Activated T-helper 9 cell treated with anti-CD3 and anti-CD28 coated beads, Interleukin-2, amount 50 U/mL, for 16 hours (primary cell): ENCODE results near the gene RPP38.

Experiments used
- DNase-seq: peaks from one replicate; pipeline ENCODE4 v3.0.0-alpha.2; 2020; ENCODE audit warnings: low read depth

Gene RPP38

DNA sequence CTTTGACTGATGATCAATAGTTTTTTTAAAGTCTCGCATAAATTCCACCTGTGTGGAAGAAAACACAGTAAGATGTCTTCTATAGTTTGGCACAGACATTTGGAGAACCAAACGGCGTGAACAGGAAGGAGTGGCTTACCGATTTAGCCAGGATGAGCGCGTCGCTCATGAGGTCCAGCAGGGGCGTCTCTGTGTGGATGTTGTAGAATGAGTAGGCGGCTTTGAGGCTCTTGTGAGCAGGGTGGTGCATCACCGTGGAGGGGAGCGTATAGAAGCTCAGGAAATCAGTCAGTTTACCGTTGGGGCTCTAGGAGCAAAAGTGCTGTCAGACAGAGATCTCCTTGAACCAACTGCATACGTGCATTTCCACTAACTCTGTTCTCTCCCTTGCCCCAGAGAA, 15.5 kb downstream of the RPP38 start:
- no peak for DNase-seq

DNA sequence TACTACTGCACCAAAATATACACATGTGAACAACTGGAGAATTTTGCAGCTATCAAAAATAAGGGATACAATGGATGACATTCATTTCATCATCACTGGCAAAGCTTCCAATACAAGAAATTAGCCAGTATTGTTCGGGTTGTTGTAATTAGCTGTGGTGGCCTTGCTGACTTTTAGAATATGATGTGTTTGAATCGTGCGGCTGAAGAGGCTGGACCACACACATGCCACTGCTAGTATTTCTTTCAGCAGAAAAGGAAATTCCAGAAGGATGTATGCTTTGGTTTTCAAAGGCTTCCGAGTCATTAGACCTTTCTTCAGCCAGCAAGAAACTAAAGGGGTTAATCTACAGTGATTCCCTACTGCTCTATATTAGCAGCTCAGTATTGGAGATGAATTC, 16.6 kb downstream of the RPP38 start:
- no peak for DNase-seq

DNA sequence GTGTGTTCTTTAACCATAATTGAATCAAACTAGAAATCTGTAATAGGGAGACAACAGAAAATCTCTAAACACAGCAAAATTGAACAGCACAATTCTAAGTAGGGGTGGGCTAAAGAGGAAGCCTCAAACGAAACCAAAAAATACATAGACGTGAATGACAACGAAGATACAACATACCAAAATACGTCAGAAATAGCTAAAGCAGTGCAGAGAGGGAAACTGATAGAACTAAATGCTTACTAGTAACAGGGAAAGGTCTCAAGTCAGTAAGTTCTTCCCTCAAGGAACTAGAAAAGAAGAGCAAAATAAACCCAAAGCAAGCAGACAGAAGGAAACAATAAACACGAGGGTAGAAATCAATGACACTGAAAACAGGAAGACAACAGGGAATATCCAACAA, 19.1 kb downstream of the RPP38 start:
- DNase-seq, result no peak

DNA sequence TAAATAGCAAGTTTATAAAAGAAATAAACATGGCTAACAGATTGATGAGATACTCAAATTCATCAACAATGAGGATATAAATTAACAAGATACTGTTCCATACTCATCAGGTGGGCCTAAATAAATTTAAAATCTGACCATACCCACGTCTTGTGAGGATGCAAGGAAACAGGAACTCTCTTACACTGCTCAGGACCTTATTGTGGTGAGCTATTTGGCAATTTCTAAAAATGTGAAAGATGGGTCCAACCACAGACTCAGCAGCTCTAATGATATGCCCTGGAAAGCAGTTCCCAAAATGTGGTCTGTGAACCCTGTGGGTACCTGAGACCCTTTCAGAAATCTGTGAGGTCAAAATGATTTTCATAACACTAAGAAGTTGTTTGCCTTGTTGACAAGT, 21.5 kb downstream of the RPP38 start:
- DNase-seq, result no peak

DNA sequence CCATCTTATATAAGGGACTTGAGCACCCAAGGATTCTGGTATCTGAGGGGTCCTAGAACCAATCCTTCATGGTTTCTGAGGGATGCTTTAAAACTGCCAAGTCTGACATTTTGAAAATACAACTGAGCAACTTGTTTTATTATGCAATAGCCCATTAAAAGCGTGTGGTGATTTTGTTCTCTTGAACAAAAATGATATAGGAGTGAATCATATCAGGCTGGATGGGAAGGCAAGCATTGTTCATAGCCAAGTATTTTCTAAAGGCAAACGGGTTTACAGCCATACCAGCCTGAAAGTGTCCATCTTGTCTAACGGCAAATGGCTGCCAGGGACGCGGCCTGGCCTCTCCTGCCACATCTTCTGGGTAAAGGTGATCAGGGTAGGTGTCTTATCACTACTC, 23.4 kb downstream of the RPP38 start:
- no peak for DNase-seq

DNA sequence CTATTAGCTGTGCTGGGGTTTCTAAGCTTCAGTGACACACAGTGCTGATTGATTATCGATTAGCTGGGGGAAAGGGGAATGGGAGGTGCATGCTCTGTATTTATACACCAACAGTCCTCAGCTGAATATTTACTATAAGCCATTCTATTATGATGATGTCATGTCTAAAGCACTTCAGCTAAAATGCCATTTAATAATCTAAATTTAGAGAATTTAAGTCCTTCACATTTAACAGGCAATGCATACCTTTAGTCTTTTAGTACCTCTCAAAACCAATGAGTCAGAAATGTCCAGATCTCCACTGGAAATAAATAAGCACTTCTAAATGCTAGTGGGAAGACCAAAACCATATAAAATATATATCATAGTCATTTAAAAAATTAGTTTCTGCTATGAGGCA, 24.6 kb downstream of the RPP38 start:
- DNase-seq, result no peak

DNA sequence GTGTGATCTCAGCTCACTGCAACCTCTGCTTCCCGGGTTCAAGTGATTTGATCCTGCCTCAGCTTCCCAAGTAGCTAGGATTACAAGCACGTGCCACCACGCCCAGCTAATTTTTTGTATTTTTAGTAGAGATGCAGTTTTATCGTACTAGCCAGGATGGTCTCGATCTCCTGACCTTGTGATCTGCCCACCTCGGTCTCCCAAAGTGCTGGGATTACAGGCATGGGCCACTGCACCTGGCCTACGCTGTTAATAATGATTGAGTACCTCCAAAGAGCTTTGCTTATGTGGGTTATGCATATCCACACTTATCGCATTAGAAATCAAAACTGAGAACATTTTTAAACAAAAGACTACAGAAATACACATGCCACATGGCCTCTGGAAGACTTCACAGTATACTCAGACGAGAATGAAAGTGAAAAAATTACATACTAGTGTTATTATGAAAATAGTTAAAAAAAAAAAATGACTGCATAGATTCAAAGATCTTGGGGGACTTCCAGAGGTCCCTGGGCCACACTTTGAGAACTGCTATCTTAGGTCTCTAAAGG, 25.4 kb downstream of the RPP38 start:
- no peak for DNase-seq

DNA sequence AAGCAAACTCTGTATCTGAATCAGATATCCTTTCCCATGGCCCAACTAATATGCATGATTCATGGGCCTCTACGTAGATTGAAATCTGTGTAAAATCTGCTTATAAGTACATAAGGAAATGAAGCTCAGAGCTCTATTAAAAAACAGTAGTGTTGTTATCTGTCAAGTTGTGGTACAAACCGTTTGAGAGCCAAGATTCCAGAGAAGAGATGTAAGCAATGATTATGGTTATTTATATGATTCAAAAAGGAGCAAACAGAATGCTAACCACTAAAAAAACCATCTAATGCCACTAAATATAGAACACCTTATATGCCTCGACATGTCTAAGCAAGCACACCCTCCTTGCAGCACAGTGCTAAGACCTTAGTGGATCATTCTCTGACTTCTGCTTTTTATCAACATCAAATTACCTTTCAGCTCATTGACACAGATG, 26.6 kb downstream of the RPP38 start:
- DNase-seq, result no peak

DNA sequence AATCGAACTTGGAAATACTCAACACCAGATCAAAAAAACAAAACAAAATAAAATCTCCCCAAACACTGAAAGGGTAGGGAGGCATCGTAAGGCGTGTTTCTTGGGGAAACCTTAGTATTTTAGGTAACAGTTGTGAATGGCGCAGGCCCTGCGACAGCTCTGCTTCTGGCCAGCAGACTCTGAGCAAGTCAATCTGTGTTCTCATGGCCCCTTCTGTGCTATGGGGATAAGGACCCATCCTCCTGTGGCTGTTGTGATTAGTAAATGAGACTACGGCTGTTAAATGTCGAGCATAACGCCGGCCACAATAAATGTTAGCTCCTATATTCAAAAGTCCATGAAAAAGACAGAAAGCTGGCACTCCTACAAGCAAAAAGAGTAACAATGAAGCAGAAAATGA, 27.0 kb downstream of the RPP38 start:
- no peak for DNase-seq

DNA sequence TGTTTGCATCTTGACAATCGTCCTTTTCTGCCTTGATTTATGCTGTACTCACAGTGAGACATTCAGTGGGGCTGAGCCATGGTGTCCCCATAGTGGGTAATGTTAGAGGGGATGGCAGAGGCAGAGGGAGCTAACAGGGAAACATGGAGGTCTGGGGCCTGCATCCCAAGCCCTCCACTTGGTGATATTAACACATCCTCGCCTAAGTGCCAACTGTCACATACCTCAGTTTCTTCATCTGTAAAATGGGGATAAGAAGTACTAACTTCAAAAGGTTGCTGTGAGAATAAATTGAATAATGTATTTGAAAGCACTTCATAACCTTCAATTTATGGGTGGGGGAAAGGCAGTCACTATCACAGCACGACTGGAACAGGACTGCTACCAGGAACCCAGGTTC, 27.8 kb downstream of the RPP38 start:
- DNase-seq, result no peak

DNA sequence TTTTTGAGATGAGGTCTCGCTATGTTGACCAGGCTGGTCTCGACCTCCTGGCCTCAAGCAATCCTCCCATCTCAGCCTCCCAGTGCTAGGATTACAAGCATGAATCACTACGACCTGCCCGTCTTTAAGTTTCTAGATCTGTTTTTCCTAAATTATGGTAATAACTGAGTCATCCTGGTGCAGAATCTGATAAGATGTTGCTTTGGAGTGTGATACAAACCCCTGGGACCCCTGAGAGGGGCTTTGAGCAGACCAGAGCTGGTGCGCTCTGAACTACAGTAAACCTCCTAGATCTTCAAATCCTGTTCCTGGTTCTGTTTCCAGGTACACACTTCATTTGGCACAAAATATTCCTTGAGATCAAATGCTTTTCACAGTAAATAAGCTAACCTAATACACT, 34.2 kb downstream of the RPP38 start:
- no peak for DNase-seq

DNA sequence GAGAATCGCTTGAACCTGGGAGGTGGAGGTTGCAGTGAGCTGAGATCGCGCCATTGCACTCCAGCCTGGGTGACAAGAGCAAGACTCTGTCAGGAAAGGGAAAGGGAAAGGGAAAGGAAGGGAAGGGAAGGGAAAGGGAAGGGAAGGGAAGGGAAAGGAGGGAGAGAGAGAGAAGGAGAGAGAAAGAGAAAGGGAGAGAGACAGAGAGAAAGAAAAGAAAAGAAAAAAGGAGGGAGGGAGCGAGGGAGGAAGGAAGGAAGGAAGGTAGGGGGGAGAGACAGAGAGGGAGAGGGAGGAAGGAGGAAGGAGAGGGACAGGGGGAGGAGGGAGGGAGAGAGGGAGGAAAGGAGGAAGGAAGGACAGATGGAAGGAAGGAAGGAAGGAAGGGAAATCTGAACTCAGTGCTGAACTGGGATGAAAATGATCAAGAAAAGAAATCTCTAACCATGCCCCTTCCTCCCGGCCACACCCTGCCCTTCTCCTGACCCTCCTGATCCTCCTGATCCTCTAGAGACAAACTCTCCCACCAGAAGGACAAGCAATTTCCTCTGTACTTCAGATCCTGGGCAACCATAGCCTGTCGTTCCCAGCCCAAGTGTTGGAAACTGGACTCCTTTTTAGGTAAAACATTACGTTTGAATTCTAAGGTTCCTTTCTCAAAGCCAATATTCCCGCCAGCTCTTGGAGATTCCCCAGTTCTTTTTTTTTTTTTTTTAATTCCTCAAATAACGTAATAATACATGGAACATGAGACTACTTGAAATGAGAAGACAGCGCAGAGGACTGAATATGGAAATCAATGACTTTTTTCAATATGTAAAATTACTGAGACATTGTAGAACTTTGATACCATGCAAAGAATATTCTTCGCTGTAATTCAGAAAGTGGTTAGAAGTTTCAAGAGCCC, 39.2 kb downstream of the RPP38 start:
- no peak for DNase-seq

DNA sequence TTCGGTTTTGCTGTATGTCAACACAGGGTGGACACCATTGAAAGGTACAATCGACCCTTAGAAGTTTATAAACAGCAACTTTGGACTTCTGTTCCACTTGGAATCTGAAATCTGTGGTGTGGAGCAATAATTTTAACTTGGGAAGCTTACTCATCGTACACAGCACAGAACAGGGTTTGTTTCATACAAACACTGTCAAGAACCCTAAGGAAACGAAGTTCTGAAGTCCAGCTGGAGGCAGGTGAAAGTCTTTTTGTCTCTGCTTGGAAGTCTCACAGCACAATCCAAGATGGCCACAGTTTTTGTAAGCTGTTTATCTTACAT, 39.8 kb downstream of the RPP38 start:
- DNase-seq, result no peak

DNA sequence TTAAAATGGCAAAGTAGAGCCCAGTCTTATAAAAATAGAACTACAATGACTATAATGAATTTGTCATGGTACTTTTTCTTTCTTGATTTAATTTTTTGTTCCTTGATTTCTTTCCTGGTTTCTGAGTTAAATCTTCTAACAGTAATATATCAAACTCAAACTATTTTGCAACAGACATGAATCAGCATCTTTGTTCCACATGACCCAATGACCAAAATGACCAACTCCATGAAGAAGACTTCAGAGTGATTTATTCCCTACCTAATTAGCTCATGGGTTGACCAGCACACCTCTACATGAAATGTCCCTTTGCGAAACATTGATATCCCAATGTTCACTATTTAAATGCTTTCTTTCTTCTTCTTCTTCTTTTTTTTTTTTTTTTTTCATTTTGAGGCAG, 40.5 kb downstream of the RPP38 start:
- DNase-seq, result no peak

DNA sequence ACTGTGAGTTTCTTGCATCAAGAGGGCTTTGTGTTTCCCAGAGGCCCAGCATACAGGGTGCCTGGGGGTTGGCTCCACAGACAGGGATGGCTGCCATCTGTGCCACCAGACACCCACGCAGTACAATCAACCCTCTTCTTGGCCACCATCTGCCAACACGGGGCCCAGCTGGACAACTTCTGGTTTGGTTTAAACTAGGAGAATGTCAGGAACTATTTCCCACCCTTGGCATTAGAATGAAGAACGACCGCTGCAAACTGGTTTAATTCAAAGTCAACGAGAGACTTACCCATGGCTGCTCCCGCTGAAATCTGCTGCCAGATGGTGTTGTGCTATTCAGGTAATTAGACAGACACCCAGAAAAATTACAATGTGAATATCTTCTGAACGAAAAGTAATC, 43.5 kb downstream of the RPP38 start:
- DNase-seq, result no peak

DNA sequence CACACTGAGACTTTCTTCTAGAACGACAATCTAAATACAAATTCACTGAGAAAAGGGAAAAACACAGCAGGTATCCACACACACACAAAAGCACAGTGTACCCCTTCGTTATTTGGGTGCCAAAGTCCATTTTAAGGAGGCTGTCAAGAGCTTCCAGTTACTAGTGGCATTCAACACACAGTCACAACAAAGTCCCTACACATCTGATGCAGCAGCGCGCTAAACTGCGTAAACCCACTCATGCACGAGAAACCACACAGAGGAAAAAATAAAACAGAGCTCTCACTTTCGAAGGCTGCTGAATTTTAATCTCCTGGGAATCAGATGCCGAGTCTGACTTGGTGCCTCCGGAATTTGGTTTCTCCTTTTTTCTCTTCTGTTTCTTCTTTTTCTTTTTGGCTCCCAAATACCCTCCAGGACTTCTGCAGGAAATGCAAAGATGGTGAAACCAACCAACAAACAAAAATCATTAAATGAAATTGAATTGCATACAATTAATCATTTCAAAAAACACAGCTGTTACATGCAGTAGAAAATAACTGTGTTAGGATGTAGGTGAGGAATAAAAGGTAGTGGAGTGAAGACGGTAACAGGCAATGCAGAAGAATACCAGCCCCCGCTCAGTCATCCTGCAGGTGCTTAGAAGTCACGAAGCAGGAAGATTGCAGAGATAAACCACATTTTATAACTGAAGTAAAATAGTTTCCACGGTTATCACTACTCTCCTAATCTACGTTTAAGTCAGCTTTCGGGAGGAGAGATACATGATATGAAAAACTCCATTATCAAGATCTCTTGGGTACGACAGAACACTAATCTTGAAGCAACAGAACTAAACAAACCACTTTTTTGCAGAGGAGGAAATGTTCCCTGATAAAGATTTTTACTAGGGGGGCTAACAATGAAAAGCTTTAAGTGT, 44.2 kb downstream of the RPP38 start:
- no peak for DNase-seq

DNA sequence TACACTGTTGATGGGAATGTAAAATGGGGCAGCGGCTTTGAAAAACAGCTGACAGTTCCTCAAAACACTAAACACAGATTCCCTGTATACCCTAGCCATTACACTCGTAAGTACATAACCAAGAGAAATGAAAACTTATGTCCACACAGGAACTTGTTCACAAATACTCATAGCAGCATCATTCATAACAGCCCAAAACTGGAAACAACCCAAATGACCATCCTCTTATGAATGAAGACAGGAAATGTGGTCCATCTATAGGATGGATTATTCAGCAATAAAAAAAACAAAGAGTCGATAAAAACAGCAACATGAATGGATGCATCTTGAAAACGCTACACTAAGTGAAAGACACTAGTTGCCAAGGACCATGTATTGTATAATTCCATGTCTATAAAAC, 47.6 kb downstream of the RPP38 start:
- no peak for DNase-seq

DNA sequence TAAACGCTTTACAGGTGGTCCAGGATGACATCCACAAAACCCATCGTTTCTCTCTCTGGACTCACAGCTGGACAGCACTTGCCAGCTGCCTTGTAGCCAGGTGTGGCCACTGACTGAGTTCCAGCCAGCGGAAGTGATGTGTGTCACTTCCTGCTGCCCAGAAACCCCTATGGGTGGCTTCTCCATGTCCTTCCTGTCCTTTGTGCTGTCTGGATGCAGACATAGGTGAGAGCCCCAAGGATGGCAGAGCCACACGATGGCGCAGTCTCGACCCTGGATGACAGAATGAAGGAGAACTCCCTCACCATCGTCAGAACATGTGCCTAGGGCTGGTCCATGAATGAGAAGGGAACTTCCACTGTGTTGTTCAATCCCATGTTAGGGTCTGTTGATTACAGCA, 49.2 kb downstream of the RPP38 start:
- DNase-seq, result no peak

DNA sequence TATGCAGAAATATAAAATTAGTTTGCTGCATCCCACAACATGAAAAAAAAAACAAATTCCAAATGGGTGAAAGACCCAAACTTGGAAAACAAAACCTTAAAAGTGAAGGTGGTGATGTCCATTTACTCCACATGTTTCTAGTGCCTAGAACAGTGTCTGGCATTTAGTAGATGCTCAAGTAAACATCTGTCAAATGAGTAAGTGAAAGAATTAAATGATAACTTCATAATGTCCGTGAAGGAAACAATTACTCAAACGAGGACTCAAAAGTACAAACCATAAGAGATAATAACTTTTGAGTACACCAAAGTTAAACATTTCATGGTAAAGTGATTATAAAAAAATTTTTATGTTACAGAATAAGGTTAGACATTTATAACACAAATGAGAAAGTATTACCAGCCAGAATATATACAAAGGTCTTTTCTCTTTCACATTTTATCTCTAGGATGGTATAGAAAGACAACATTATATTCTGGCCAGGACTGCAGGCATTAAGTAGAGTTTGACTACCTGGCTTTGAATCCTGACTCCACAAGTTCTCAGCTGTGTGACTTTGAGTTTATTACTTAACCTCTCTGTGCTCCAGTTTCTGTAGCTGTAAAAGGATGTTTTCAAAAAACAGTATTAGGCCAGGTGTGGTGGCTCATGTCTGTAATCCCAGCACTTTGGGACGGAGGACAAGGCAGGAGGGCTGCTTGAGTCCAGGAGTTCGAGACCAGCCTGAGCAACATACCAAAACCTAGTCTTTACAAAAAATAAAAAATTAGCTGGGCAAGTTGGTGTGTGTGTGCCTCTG, 50.6 kb downstream of the RPP38 start:
- no peak for DNase-seq

DNA sequence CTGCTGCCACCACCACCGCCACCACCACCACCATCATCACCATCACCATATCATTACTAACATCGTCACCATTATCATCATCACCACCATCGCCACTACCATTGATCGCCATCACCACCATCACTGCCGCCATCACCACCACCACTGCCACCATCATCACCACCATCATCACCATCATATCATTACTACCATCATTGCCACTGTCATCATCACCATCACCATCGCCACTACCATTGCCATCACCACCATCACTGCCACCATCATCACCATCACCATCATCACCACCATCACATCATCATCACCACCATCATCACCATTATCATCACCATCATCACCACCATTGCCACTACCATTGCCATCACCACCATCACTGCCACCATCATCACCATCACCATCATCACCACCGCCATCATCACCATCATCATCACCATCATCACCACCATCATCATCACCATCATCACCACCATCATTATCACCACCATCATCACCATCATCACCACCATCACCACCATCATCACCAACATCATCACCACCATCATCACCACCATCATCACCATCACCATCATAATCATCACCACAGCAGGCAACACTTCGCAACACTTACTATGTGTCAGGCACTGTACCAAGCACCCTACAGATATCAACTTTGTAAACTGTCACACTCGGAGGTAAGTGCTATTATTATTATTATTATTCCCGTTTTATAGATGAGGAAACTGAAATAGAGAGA, 52.1 kb downstream of the RPP38 start:
- DNase-seq, result no peak

DNA sequence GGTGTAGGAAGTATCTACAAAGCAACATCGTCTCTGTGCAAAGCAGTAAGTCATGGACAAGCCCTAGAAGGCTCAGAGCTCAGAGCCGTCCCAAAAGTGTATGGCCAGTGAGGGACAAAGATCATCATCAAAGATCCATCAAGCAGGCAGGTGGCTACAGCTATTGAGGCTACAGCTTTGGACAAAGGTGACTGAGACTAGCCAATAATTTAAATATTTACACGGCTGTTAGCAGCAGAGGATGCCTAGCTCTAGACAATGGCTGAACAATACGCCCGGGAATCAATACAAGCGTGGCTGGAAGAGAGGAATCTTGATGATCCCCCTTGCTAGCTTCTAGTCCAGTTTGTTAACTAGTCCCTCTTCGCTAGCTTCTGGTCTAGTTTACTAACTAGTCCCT, 53.4 kb downstream of the RPP38 start:
- DNase-seq, result no peak

DNA sequence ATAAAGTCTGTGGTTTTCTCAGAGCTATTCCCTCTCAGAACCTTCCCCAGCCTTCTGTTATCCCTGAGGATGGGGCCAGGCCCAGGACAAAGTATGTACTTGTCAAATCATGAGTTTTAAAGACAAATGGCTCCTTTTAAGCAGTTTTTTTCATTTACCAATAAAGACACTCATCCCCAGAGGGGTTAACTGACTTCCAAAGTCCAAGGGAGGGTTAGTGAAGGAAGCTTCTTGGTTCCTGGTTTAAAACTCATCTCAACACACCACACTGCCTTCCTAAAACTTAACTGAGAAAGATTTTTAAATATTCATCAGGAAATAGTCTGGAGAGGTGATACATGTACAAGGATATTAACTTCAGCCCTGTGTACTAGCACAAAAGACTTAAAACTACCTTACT, 55.4 kb downstream of the RPP38 start:
- no peak for DNase-seq
